ENCODE data around the gene NEK6.

DNA sequence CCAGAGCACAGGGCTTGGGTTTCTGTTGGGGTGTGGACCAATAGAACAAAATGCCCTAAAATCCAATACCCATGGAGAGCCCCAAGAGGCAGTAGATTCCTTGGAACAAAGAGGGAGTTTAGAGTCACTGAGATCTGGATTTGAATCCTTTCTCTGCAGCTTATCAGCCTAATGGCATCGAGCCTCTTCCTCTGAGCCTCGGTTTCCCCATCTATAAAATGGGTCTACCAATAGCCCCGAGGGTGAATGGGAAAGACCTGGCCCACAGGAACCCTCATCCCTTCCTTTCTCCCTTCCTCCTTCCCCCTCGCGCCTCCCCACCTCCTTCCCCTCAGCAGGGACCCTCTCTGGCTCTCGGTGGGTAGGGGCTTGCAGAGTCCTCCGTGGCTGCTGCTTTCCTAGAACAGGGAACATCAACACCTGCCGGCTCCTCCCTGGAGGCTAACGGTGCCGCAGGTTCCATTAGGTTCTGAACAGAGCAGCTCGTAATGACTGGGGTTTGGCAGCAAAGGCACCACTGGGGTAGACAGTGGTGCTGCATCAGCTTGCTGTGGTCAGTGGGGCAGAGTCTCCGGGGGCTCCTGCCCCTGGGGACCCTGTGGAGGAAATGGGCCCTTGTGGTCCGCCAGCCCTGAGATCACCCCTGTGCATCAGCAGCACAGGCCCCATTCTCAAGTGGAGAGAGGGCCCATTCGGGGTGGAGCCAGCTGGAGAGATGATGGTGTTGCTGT is 40.3 kb downstream of the NEK6 start:
- TF ChIP-seq HDAC2 (IDR thresholded peaks at IDR 0.05) (0 out of 2 replicates have a peak, but pooled peaks have one; percentile 15), GTF2F1 (IDR thresholded peaks at IDR 0.05; ENCODE audit: low read depth, low read length) (no peak), MEIS2 (IDR thresholded peaks at IDR 0.05; ENCODE audit: partially characterized antibody) (no peak), CTCF (IDR thresholded peaks at IDR 0.05 in 2 of 3, conservative IDR thresholded peaks at IDR 0.05 in 1 of 3; ENCODE audit: insufficient read depth in 2 of 3, low read depth in 1 of 3, low read length in 3 of 3) (no peak), POLR2AphosphoS5 (IDR thresholded peaks at IDR 0.05; ENCODE audit: control insufficient read depth, insufficient read depth, low read depth, low read length) (no peak), EZH2 (IDR thresholded peaks at IDR 0.05; ENCODE audit: borderline replicate concordance, low read depth, low read length) (no peak), ZNF253 (CRISPR knock-in tag; conservative IDR thresholded peaks at IDR 0.05) (no peak), NR2C1 (IDR thresholded peaks at IDR 0.05) (no peak), NR2C1 (tag; IDR thresholded peaks at IDR 0.05) (no peak), SMAD3 (CRISPR knock-in tag; conservative IDR thresholded peaks at IDR 0.05) (no peak), POLR2H (tag; IDR thresholded peaks at IDR 0.05; ENCODE audit: low read depth) (no peak), PHF8 (IDR thresholded peaks at IDR 0.05; ENCODE audit: borderline replicate concordance, low read length) (no peak)

Data from K562 (cell line).